Smooth muscle cell (in vitro differentiated cells): ENCODE data around the gene CAMKMT. TPM values are rescaled to one million over a fixed set of nuclear protein-coding genes. Genes with fewer than 3 reads are reported as not detected.

Experiments
- DNase-seq: peaks from one replicate; lab custom pipeline; 2025; ENCODE audit not compliant: unreplicated experiment; lab: John Stamatoyannopoulos, UW
- H2AFZ ChIP-seq: fragments of 200-600 bp; sonication (generic); 2 replicates; pipeline ENCODE4 v1.6.0; 2016; ENCODE audit warnings: antibody characterized with exemption, low read depth, mild to moderate bottlenecking
- H3F3A ChIP-seq: fragments of 200-600 bp; sonication (generic); 2 replicates; pipeline ENCODE4 v1.6.0; 2017; ENCODE audit warnings: antibody characterized with exemption, low read depth
- H3K27ac ChIP-seq: fragments of 200-600 bp; sonication (generic); 2 replicates; pipeline ENCODE4 v1.5.1; 2016; ENCODE audit warnings: low read depth, mild to moderate bottlenecking
- H3K27me3 ChIP-seq: fragments of 200-600 bp; sonication (generic); 2 replicates; pipeline ENCODE4 v1.6.1; 2016; ENCODE audit warnings: low read depth, mild to moderate bottlenecking
- H3K36me3 ChIP-seq: fragments of 200-600 bp; sonication (generic); 2 replicates; pipeline ENCODE4 v1.5.1; 2016; ENCODE audit warnings: low read depth
- H3K4me1 ChIP-seq: fragments of 200-600 bp; sonication (generic); 2 replicates; pipeline ENCODE4 v1.5.1; 2016; ENCODE audit warnings: low read depth
- H3K4me2 ChIP-seq: fragments of 200-600 bp; sonication (generic); 2 replicates; pipeline ENCODE4 v1.6.0; 2016; ENCODE audit warnings: mild to moderate bottlenecking
- H3K4me3 ChIP-seq: fragments of 200-600 bp; sonication (generic); 2 replicates; pipeline ENCODE4 v1.5.1; 2016; ENCODE audit warnings: mild to moderate bottlenecking
- H3K79me2 ChIP-seq: fragments of 200-600 bp; sonication (generic); 2 replicates; pipeline ENCODE4 v1.6.0; 2016; ENCODE audit warnings: low read depth, mild to moderate bottlenecking
- H3K9ac ChIP-seq: fragments of 200-600 bp; sonication (generic); 2 replicates; pipeline ENCODE4 v1.6.0; 2016; ENCODE audit warnings: low read depth
- H3K9me3 ChIP-seq: fragments of 200-600 bp; sonication (generic); replicated peaks from 2 replicates; pipeline ENCODE4 v1.5.1; 2016; ENCODE audit warnings: low read depth
- H4K20me1 ChIP-seq: fragments of 200-600 bp; sonication (generic); 2 replicates; pipeline ENCODE4 v1.6.0; 2016; ENCODE audit warnings: low read depth
- WGBS: methylation state at CpG from one replicate; pipeline ENCODE4 v1.1.7; 2016; ENCODE audit warnings: low lambda C conversion rate; 5-methylcytosine and 5-hydroxymethylcytosine counted together
- polyA plus RNA-seq: library from polyadenylated mRNA; unstranded; fragments of >200 nt; fragmentation: Nextera tagmentation; extraction: Ambion mirVana; gene quantifications from 2 replicates; pipeline ENCODE4 v1.2.1, GENCODE V29; 2016
- total RNA-seq: library from RNA; depleted of rRNA; stranded (reverse); fragments of >200 nt; gene quantifications from 2 replicates; pipeline ENCODE4 v1.2.3, GENCODE V29; 2014
- TF ChIP-seq, protein P1 (sequence below): fragments of 200-600 bp; sonication (generic); IDR thresholded peaks from 2 replicates; pipeline ENCODE4 v1.5.1; 2017; ENCODE audit warnings: borderline replicate concordance, mild to moderate bottlenecking, antibody characterized with exemption; ENCODE audit not compliant: insufficient read depth, poor library complexity, severe bottlenecking

Gene CAMKMT
- total and polyA plus RNA-seq, 2 experiments from 2014 or later: 7.2 to 7.6 TPM

DNA sequence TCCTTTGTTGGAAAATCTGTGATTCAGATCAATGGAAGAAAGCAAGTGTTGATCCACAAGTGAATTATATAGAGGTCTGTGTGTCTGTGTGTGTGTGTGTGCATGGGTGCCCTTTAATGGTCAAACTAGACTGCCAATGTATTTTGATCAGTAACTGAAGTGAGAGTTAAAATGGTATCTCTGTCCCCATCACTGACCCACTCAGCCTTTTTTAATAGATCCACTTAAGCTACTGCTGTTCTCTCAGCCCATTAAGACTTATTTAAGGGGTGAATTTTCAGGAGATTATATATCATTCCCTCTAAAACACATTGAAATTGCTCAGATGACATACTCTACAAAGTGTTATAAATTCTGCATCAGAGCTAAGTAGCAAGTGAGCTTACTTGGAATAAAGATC is 386.0 kb downstream of the CAMKMT start:
- Histone ChIP-seq H3K4me1 (peaks cover 28% of the 10 kb centered on the region), H2AFZ (no peak overlapping the region), H4K20me1 (no peaks in the 10 kb centered on the region), H3K9me3 (no peaks in the 10 kb centered on the region), H3K27me3 (no peaks in the 10 kb centered on the region), H3K27ac (no peak overlapping the region), H3K4me2 (no peak overlapping the region), H3K36me3 (no peaks in the 10 kb centered on the region), H3K79me2 (no peaks in the 10 kb centered on the region), H3K9ac (no peak overlapping the region), H3K4me3 (no peak overlapping the region), H3F3A (no peaks in the 10 kb centered on the region)
- TF ChIP-seq, protein P1, sequence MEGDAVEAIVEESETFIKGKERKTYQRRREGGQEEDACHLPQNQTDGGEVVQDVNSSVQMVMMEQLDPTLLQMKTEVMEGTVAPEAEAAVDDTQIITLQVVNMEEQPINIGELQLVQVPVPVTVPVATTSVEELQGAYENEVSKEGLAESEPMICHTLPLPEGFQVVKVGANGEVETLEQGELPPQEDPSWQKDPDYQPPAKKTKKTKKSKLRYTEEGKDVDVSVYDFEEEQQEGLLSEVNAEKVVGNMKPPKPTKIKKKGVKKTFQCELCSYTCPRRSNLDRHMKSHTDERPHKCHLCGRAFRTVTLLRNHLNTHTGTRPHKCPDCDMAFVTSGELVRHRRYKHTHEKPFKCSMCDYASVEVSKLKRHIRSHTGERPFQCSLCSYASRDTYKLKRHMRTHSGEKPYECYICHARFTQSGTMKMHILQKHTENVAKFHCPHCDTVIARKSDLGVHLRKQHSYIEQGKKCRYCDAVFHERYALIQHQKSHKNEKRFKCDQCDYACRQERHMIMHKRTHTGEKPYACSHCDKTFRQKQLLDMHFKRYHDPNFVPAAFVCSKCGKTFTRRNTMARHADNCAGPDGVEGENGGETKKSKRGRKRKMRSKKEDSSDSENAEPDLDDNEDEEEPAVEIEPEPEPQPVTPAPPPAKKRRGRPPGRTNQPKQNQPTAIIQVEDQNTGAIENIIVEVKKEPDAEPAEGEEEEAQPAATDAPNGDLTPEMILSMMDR: no peak
- no peak for DNase-seq

DNA sequence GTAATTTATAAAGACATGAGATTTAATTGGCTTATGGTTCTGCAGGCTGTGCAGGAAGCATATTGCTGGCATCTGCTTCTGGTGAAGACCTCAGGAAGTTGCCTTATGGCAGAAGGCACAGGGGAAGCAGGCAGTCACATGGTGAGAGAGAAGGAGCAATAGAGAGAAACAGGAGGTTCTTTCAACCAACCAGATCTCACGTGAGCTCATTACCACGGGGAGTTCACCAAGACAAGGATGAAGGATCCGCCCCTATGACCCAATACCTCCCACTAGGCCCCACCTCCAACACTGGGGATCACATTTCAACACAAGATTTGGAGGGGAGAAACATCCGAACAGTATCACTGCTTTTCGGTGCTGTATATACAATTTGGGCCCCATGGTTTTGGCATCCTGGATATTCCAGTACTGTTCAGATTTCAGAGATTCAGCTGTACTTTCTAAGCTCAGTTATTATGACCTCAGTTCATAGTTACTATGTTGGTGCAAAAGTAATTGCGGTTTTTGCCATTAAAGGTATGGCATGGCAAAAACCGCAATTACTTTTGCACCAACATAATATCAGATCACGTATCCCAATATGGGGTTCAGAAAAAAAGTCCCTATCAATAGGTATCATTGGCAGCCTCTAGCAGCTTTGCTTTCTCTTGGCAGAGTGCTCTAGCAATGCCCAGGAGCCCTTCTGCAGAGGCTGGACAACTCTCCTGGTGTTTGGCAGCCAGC is 390.2 kb downstream of the CAMKMT start:
- H4K20me1 ChIP-seq: no peaks in the 10 kb centered on the region
- no peak for DNase-seq
- no peak overlapping the region for H3K4me3 ChIP-seq
- 79% methylated on average over 8 of the region's 8 CpGs for WGBS
- H3K27me3 ChIP-seq: no peaks in the 10 kb centered on the region
- no peaks in the 10 kb centered on the region for H3K36me3 ChIP-seq
- no peaks in the 10 kb centered on the region for H3K79me2 ChIP-seq
- no peak overlapping the region for H3K9ac ChIP-seq
- TF ChIP-seq, protein P1: no peak
- H3K27ac ChIP-seq: no peak overlapping the region
- no peak overlapping the region for H3K4me2 ChIP-seq
- H3K9me3 ChIP-seq: no peaks in the 10 kb centered on the region
- peaks cover 8% of the 10 kb centered on the region for H3K4me1 ChIP-seq
- no peak overlapping the region for H2AFZ ChIP-seq
- H3F3A ChIP-seq: no peaks in the 10 kb centered on the region

DNA sequence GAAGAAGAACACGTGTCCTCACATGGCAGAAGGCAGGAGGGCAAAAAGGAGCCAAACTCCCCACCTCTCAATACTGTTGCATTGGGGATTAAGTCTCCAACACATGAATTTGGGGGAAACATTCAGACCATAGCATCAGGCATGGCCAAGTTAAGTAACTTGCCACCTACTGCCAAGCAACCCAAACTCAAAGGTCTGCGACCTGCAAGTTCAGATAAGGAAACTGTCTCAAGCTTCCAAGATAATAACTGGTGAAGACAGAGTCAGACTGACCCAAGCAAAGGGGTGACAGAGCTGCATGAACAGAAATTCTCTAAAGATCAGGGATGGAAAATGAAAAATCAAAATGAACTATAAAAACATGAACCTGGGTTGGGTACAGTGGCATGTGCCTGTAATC is 391.0 kb downstream of the CAMKMT start:
- no peak overlapping the region for H2AFZ ChIP-seq
- no peak overlapping the region for H3K9ac ChIP-seq
- no peak overlapping the region for H3K4me2 ChIP-seq
- H3K27ac ChIP-seq: no peak overlapping the region
- no peaks in the 10 kb centered on the region for H3K27me3 ChIP-seq
- TF ChIP-seq, protein P1: no peak
- WGBS: 90% methylated on average over 2 of the region's 2 CpGs
- no peaks in the 10 kb centered on the region for H3K4me1 ChIP-seq
- no peaks in the 10 kb centered on the region for H4K20me1 ChIP-seq
- no peaks in the 10 kb centered on the region for H3F3A ChIP-seq
- no peaks in the 10 kb centered on the region for H3K36me3 ChIP-seq
- H3K4me3 ChIP-seq: no peak overlapping the region
- no peak for DNase-seq
- H3K79me2 ChIP-seq: no peaks in the 10 kb centered on the region
- no peaks in the 10 kb centered on the region for H3K9me3 ChIP-seq
